Measurements from ENCODE around the gene LHX1. TPM values are rescaled to one million over a fixed set of nuclear protein-coding genes. Genes with fewer than 3 reads are reported as not detected.

Gene LHX1
- not detected for total RNA-seq

DNA sequence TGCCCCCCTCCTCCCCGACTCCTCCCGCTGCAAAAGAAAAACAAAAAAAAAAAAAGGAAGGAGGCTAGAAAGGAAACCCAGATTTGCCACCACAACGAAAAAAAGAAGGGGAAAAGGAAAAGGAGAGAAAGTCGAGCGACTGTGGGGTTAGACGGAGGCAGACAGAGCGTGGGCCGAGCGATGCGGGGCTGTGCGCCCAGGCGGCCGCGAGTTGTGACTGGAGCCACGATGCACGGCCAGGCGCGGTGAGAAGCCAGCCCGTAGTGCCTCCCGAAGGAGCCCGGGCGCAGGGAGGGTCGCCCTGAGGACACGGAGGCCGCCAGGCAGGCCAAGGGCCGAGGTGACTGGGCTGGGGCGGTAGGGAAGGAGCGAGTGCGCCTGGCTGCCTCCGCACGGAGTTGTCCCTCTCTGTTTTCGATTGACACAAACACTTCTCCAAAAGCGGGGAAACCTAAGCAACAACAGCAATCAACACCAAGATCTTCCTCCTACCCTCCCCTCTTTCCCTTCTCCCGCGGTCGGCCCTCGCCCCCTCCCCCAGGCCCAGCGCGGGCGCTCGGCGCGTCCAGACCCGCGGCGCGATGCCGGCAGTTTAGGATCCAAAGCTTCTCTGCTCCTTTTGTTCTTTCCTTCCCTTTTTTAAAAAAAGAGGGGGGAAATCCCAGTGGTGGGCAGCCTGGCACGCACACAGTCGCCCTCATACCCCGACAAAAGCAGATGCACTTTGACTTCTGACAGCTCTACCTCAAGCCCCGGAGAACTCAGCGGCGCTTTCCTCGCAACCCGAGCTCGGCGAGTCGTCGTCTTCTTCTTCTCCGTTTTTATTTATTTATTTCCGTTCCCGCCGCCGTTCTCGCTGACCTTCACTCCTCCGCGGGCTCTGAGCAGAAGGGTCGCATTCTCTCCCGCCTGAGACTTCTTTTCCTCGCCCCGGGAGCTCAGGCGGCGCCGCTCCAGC, at the start of gene LHX1:
TSS of gene LHX1 (plus strand) at position 475 of the 958 bp plus-strand sequence. CDS start 723 bp downstream, outside the sequence.
- TF ChIP-seq POLR2A (IDR thresholded peaks at IDR 0.05): no peak
- TF ChIP-seq, protein P1, sequence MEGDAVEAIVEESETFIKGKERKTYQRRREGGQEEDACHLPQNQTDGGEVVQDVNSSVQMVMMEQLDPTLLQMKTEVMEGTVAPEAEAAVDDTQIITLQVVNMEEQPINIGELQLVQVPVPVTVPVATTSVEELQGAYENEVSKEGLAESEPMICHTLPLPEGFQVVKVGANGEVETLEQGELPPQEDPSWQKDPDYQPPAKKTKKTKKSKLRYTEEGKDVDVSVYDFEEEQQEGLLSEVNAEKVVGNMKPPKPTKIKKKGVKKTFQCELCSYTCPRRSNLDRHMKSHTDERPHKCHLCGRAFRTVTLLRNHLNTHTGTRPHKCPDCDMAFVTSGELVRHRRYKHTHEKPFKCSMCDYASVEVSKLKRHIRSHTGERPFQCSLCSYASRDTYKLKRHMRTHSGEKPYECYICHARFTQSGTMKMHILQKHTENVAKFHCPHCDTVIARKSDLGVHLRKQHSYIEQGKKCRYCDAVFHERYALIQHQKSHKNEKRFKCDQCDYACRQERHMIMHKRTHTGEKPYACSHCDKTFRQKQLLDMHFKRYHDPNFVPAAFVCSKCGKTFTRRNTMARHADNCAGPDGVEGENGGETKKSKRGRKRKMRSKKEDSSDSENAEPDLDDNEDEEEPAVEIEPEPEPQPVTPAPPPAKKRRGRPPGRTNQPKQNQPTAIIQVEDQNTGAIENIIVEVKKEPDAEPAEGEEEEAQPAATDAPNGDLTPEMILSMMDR (IDR thresholded peaks at IDR 0.05): no peak
- peak within 1 kb of the TSS in 1 of 3 donors; percentile 6 for H3K4me3 ChIP-seq (replicated peaks in 1 of 3)
- no peaks in the 10 kb centered on the region for H3K9me3 ChIP-seq
- H3K27me3 ChIP-seq: peaks cover 93% of the 10 kb centered on the region
- H3K27ac ChIP-seq: no peak within 1 kb of the TSS
- H3K36me3 ChIP-seq: no peaks in the 10 kb centered on the region
- intact Hi-C loops (cut with DNase I): no loop called here
- peaks cover 37 to 72% of the 10 kb centered on the region in 2 donors for H3K4me1 ChIP-seq
- WGBS, 2 donors: 4 to 7% methylated on average over 66 to 75 of the region's 75 CpGs
- no peak for DNase-seq

DNA sequence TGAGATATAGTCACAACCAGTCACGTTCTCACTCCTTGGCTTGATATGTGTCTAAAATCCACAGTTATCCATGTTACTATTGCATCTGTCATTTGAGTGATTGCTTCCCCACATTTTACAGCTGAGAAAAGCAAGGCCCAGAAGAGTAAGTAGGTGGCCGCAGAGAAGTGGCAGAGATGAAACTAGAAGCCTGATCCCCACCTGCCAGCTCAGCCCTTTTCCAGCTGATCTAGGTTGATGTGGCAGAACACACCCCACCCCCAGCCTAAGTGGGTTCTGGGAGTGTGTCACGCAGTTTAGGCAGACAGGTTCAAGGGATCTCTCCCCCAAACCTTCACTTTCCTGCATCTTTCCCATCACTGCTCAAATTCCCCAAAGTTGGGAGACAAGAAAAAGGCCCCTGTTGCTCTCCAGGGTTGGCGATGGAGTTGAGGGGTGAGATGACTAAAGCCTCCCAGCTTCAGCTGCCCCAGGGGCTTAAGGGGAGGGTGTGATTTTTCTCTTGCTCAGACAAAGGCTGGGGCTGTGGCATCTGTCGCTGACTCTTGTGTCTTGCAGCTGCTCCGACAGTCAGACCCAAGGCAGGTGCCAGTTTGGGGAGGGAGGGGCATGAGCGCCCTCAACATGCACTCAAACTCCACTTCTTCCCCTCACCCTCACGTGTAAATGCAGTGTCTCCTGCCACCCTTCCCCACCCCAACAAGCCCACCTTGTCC, 48.9 kb upstream of the LHX1 start:
- Histone ChIP-seq H3K27ac (no peak overlapping the region), H3K9me3 (no peaks in the 10 kb centered on the region), H3K36me3 (no peaks in the 10 kb centered on the region), H3K27me3 (no peaks in the 10 kb centered on the region), H3K4me3 (replicated peaks in 1 of 3) (no peak overlapping the region), H3K4me1 (no peaks in the 10 kb centered on the region)
- WGBS, 2 donors: 65 to 67% methylated on average over 8 of the region's 8 CpGs
- DNase-seq: no peak
- TF ChIP-seq, protein P1 (IDR thresholded peaks at IDR 0.05): no peak
- no peak for TF ChIP-seq POLR2A (IDR thresholded peaks at IDR 0.05)
- intact Hi-C loops (cut with DNase I): no loop called here

DNA sequence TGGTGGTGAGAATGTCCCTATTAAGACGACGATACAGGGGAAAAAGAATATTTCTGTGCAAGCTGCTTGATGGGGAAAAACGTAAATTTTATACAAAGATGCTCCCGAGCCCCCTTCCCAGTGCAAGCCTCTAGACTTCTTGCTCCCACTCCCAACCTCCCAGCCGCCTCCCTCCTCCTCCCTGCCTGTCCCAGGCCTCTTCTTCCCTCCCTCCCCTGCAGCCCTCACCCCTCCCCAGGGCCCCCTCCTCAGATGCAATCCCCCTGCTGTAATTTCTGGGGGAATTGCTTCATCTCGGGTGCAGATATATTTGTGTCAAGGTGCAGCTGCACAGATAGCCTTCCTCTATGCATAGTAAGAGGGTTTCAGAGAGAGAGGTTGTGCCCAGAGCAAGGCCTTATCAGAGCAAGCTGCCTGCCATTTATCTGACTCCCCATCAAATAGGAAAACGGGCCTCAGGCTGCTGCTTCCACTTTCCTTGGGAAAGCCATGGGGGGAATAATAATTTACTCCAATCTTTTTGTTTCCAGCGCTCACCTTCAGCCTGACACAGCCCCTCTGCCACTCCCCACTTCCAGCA, 47.4 kb upstream of the LHX1 start:
- H3K4me3 ChIP-seq (replicated peaks in 1 of 3): no peak overlapping the region
- DNase-seq: no peak
- intact Hi-C loops (cut with DNase I): no loop called here
- H3K36me3 ChIP-seq: no peaks in the 10 kb centered on the region
- no peak overlapping the region for H3K27ac ChIP-seq
- H3K27me3 ChIP-seq: no peaks in the 10 kb centered on the region
- no peaks in the 10 kb centered on the region for H3K9me3 ChIP-seq
- peaks cover 5 to 6% of the 10 kb centered on the region in 2 donors for H3K4me1 ChIP-seq
- TF ChIP-seq, protein P1 (IDR thresholded peaks at IDR 0.05): no peak
- TF ChIP-seq POLR2A (IDR thresholded peaks at IDR 0.05): no peak
- WGBS, 2 donors: 68 to 71% methylated on average over 8 of the region's 8 CpGs

DNA sequence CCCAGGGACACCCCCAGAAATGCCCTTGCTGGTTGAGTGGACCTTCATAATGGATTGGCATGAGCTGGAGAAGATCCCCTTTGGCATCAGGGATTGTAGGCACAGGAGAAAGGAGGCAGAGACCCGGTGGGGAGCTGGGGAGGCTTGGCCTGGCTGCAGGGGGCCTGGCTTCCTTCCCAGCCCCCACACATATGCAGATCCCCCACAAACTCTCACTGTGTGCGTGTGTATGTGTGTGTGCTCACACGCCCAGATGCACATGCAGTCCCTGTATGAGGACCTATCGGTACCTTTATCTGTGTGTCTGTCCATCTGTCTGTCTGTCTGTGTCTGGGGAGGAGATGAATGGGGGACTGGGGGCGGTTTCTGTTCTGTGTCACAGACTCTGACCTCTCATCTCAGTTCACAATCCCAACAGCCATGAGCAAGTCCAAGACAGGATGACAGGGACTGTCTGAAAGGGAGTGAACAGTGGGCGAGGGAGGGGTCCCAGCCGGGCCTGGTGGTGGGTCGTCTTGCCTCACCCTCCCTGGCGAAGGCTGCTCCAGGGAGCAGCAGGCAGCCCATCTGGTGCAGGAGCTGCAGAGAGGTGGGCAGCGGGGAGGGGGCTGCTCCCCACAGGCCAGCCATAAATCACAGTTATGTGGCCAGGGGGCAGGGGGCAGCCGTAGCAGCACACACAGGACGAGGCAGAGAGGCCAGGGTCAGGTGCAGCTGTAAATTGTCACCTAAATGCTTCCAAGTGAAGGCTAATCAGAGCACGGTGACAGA, 46.7 kb upstream of the LHX1 start:
- Histone ChIP-seq H3K4me1 (peaks cover 5 to 9% of the 10 kb centered on the region in 2 donors), H3K27me3 (no peaks in the 10 kb centered on the region), H3K9me3 (no peaks in the 10 kb centered on the region), H3K4me3 (replicated peaks in 1 of 3) (no peak overlapping the region), H3K36me3 (no peaks in the 10 kb centered on the region), H3K27ac (no peak overlapping the region)
- no peak for DNase-seq
- TF ChIP-seq, protein P1 (IDR thresholded peaks at IDR 0.05): no peak
- TF ChIP-seq POLR2A (IDR thresholded peaks at IDR 0.05): no peak
- WGBS, 2 donors: 68 to 72% methylated on average over 10 to 11 of the region's 13 CpGs
- intact Hi-C loops (cut with DNase I): no loop called here
